GM19452 (cell line): Measurements from ENCODE around the gene DPCD.

Experiments used
- ATAC-seq: cut with Tn5 transposase; IDR thresholded peaks from one replicate; pipeline ENCODE4 v1.9.1; 2021; ENCODE audit not compliant: unreplicated experiment

DPCD gene

GRCh38 chr10:101653536-101653935 lies 65.4 kb downstream of the DPCD start:
- no peak for ATAC-seq

GRCh38 chr10:101655570-101655969 lies 67.4 kb downstream of the DPCD start:
- no peak for ATAC-seq

GRCh38 chr10:101656890-101657289 lies 68.8 kb downstream of the DPCD start:
- ATAC-seq, result no peak

- ATAC-seq, result no peak
Measured at GRCh38 chr10:101658975-101659374, 70.9 kb downstream of the DPCD start.
